ENCODE data around the gene GPR84.
"Not testable (repeated sequence)": the region's sequence is repeated elsewhere in the genome, so short reads cannot be mapped to it uniquely, and the experiment has no call there.

GPR84 gene

GRCh38 chr12:54355104-54355815 is 9.0 kb downstream of the GPR84 start:
- no peak for DNase-seq (ENCODE audit: low spot score)

GRCh38 chr12:54354271-54354670 is 10.0 kb downstream of the GPR84 start:
- not testable (repeated sequence) for DNase-seq (ENCODE audit: low spot score)

GRCh38 chr12:54352891-54353874 is 11.1 kb downstream of the GPR84 start:
- no peak for DNase-seq (ENCODE audit: low spot score)

- no peak for DNase-seq (ENCODE audit: low spot score)
These were observed 12.2 kb downstream of the GPR84 start for GRCh38 chr12:54352022-54352531.

GRCh38 chr12:54351341-54351740 is 12.9 kb downstream of the GPR84 start:
- DNase-seq (ENCODE audit: low spot score) = no peak

GRCh38 chr12:54350743-54351142 is 13.5 kb downstream of the GPR84 start:
- DNase-seq (ENCODE audit: low spot score) = no peak

GRCh38 chr12:54349679-54350078 is 14.6 kb downstream of the GPR84 start:
- no peak for DNase-seq (ENCODE audit: low spot score)

- no peak for DNase-seq (ENCODE audit: low spot score)
These were observed 15.2 kb downstream of the GPR84 start for GRCh38 chr12:54349036-54349435.

- DNase-seq (ENCODE audit: low spot score) = no peak
These were observed 22.6 kb downstream of the GPR84 start for GRCh38 chr12:54341378-54342300.

GRCh38 chr12:54340846-54341245 is 23.4 kb downstream of the GPR84 start:
- no peak for DNase-seq (ENCODE audit: low spot score)

GRCh38 chr12:54338698-54339296 is 25.5 kb downstream of the GPR84 start:
- DNase-seq (ENCODE audit: low spot score) = no peak

- DNase-seq (ENCODE audit: low spot score) = no peak
These were observed 26.2 kb downstream of the GPR84 start for GRCh38 chr12:54337854-54338650.

- no peak for DNase-seq (ENCODE audit: low spot score)
These were observed 26.9 kb downstream of the GPR84 start for GRCh38 chr12:54337280-54337842.

GRCh38 chr12:54333420-54334034 is 30.8 kb downstream of the GPR84 start:
- DNase-seq (ENCODE audit: low spot score) = no peak

- no peak for DNase-seq (ENCODE audit: low spot score)
These were observed 32.8 kb downstream of the GPR84 start for GRCh38 chr12:54331461-54331860.

GRCh38 chr12:54330442-54330841 is 33.8 kb downstream of the GPR84 start:
- DNase-seq (ENCODE audit: low spot score) = no peak

- DNase-seq (ENCODE audit: low spot score) = no peak
These were observed 34.5 kb downstream of the GPR84 start for GRCh38 chr12:54329759-54330158.

GRCh38 chr12:54328595-54329337 is 35.5 kb downstream of the GPR84 start:
- DNase-seq (ENCODE audit: low spot score) = no peak
